ENCODE results near the gene RGCC.

DNA sequence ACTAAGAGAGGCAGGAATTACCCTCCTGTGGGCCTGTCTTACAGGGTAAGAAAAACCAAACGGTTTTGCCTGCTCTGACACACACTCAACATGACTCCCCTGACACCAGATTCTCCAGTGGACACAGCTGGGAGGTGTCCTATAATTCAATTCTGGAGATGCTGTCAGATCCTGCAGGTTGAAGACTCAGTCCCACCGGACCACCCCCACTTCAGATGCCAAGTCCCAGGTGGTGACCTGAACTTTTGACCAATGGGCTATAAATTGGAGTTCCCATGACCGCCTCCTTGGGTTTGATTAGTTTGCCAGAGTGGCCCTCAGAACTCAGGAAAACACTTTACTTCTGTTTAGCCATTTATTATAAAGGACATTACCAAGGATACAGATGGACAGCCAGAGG, 52.6 kb downstream of the RGCC start:
- TF ChIP-seq CTCF (IDR thresholded peaks at IDR 0.05; ENCODE audit: extremely low read depth in 1 of 2, insufficient read depth in 1 of 2, low read depth in 1 of 2, low read length in 2 of 2) (no peak), POLR2A (IDR thresholded peaks at IDR 0.05; ENCODE audit: low read depth, low read length) (no peak)
- TF ChIP-seq, protein P1, sequence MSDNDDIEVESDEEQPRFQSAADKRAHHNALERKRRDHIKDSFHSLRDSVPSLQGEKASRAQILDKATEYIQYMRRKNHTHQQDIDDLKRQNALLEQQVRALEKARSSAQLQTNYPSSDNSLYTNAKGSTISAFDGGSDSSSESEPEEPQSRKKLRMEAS (IDR thresholded peaks at IDR 0.05; ENCODE audit: insufficient read depth, insufficient read length) = no peak
